HCT116 (cell line): ENCODE measurements around the gene SLC26A2. TPM values are rescaled to one million over a fixed set of nuclear protein-coding genes. Genes with fewer than 3 reads are reported as not detected.

Source experiments
- ATAC-seq: fragments of 200-7000 bp; cut with Tn5 transposase; 2 replicates; pipeline ENCODE4 v1.9.1; 2020; ENCODE audit warnings: mild to moderate bottlenecking, moderate library complexity
- BruUV-seq: library from RNA; stranded (reverse); fragments of 400-500 nt; replicated peaks from 2 replicates; lab custom pipeline; 2021; lab: Mats Ljungman, UMichigan
- CTCF ChIA-PET: fragments of 300-600 bp; sonication (Branson Sonifier 250); formaldehyde crosslinking; loops from one replicate; lab custom pipeline; 2021; ENCODE audit warnings: antibody characterized with exemption; lab: Charles Lee
- POLR2A ChIA-PET: fragments of 300-600, 350-600 bp; sonication (Branson Sonifier 250); formaldehyde crosslinking; loops from one replicate; lab custom pipeline; 2021; ENCODE audit warnings: antibody characterized with exemption; lab: Charles Lee
- RAD21 ChIA-PET, 2 experiments: fragments of 300-600 bp; sonication (Branson Sonifier 250); formaldehyde crosslinking; loops; one replicate each; lab custom pipeline; 2023; ENCODE audit warnings: low total read pairs in 2 of 2; ENCODE audit not compliant: uncharacterized antibody in 2 of 2, unreplicated experiment in 2 of 2, low non-redundant PET in 1 of 2; lab: Charles Lee
- DNase-seq: peaks from one replicate; pipeline ENCODE4 v3.0.0-alpha.2; 2010; ENCODE audit warnings: low read depth, low spot score
- H2AFZ ChIP-seq: fragments of 200-600 bp; shearing (Covaris generic), sonication (generic); 2 replicates; pipeline ENCODE4 v1.6.1; 2017; ENCODE audit warnings: low read depth, mixed run types, mixed read lengths, antibody characterized with exemption, low read length; ENCODE audit not compliant: poor library complexity, severe bottlenecking
- H3K27ac ChIP-seq: 2 replicates; pipeline ENCODE4 v1.5.1; 2012; ENCODE audit warnings: low read depth, low read length
- H3K27me3 ChIP-seq: fragments of 200-600 bp; sonication (generic); 2 replicates; pipeline ENCODE4 v1.6.1; 2016; ENCODE audit warnings: mixed run types, low read length, mixed read lengths; ENCODE audit not compliant: insufficient read depth
- H3K36me3 ChIP-seq, 2 experiments: fragments of 200-500 bp in 1 of 2; fragments of 200-600 bp in 1 of 2; sonication (Bioruptor generic) in 1 of 2; sonication (generic) in 1 of 2; 2 replicates each; pipeline versions ENCODE4 v1.5.1 to v1.6.1; 2014 to 2016; ENCODE audit warnings: low read length in 2 of 2, inconsistent platforms in 1 of 2, mixed read lengths in 1 of 2, mixed run types in 1 of 2; ENCODE audit not compliant: insufficient read depth in 2 of 2, control insufficient read depth in 1 of 2
- H3K4me1 ChIP-seq, 2 experiments: fragments of 200-600 bp in 1 of 2; sonication (generic) in 1 of 2; 2 replicates each; pipeline versions ENCODE4 v1.5.1 to v1.6.1; 2012 to 2017; ENCODE audit warnings: low read length in 2 of 2, inconsistent platforms in 1 of 2, mild to moderate bottlenecking in 1 of 2, mixed read lengths in 1 of 2, mixed run types in 1 of 2, moderate library complexity in 1 of 2; ENCODE audit not compliant: insufficient read depth in 2 of 2, control insufficient read depth in 1 of 2
- H3K4me2 ChIP-seq: fragments of 200-600 bp; sonication (generic); 2 replicates; pipeline ENCODE4 v1.6.1; 2017; ENCODE audit warnings: mixed run types, low read length, mixed read lengths
- H3K4me3 ChIP-seq, 2 experiments: fragments of 200-600 bp in 1 of 2; sonication (generic) in 1 of 2; replicated peaks in 1 of 2; 2 replicates each; pipeline ENCODE4 v1.5.1; 2011 to 2016; ENCODE audit warnings: low read length in 2 of 2, control low read depth in 1 of 2, low read depth in 1 of 2, mild to moderate bottlenecking in 1 of 2, mixed read lengths in 1 of 2, mixed run types in 1 of 2
- H3K79me2 ChIP-seq: fragments of 200-600 bp; sonication (generic); 2 replicates; pipeline ENCODE4 v1.6.1; 2017; ENCODE audit warnings: mild to moderate bottlenecking, mixed run types, low read length, moderate library complexity, mixed read lengths; ENCODE audit not compliant: insufficient read depth
- H3K9ac ChIP-seq: fragments of 200-600 bp; sonication (generic); 2 replicates; pipeline ENCODE4 v1.6.1; 2016; ENCODE audit warnings: low read length, mixed read lengths
- H3K9me2 ChIP-seq: fragments of 200-600 bp; sonication (generic), shearing (Covaris generic); 2 replicates; pipeline ENCODE4 v1.6.1; 2017; ENCODE audit warnings: mixed run types, mild to moderate bottlenecking, moderate library complexity; ENCODE audit not compliant: insufficient read depth
- H3K9me3 ChIP-seq, 2 experiments: fragments of 200-500 bp in 1 of 2; fragments of 200-600 bp in 1 of 2; sonication (Bioruptor generic) in 1 of 2; sonication (generic) in 1 of 2; 2 replicates each; pipeline ENCODE4 v1.6.1; 2014 to 2017; ENCODE audit warnings: low read length in 2 of 2, mixed read lengths in 2 of 2, inconsistent platforms in 1 of 2, low read depth in 1 of 2, mild to moderate bottlenecking in 1 of 2, mixed run types in 1 of 2, moderate library complexity in 1 of 2; ENCODE audit not compliant: control insufficient read depth in 1 of 2, insufficient read depth in 1 of 2
- H4K20me1 ChIP-seq: fragments of 200-600 bp; sonication (generic), shearing (Covaris generic); 2 replicates; pipeline ENCODE4 v1.6.1; 2017; ENCODE audit warnings: mixed run types, mild to moderate bottlenecking, moderate library complexity; ENCODE audit not compliant: insufficient read depth
- CEBPB ChIP-seq: IDR thresholded peaks from 2 replicates; pipeline ENCODE4 v1.6.1; 2012; ENCODE audit warnings: low read depth
- EGR1 ChIP-seq: IDR thresholded peaks from 2 replicates; pipeline ENCODE4 v1.6.1; 2012; ENCODE audit warnings: low read depth
- ELF1 ChIP-seq: IDR thresholded peaks from 2 replicates; pipeline ENCODE4 v1.6.1; 2012; ENCODE audit warnings: low read depth, borderline replicate concordance
- EZH2 ChIP-seq: fragments of 200-600 bp; sonication (generic); IDR thresholded peaks from 2 replicates; pipeline ENCODE4 v1.6.1; 2017; ENCODE audit warnings: antibody characterized with exemption, mixed run types
- EZH2phosphoT487 ChIP-seq: fragments of 200-600 bp; IDR thresholded peaks from 2 replicates; pipeline ENCODE4 v1.6.1; 2018; ENCODE audit warnings: antibody characterized with exemption, borderline replicate concordance
- FOSL1 ChIP-seq: IDR thresholded peaks from 2 replicates; pipeline ENCODE4 v1.6.1; 2012; ENCODE audit warnings: low read depth
- POLR2A ChIP-seq: IDR thresholded peaks from 2 replicates; pipeline ENCODE4 v1.7.0; 2011; ENCODE audit warnings: borderline replicate concordance; ENCODE audit not compliant: insufficient read depth, insufficient read length; ENCODE audit errors: extremely low read depth
- POLR2AphosphoS5 ChIP-seq: IDR thresholded peaks from 2 replicates; pipeline ENCODE4 v1.6.1; 2011; ENCODE audit warnings: mild to moderate bottlenecking, low read depth, low read length, moderate library complexity
- SIN3A ChIP-seq: IDR thresholded peaks from 2 replicates; pipeline ENCODE4 v1.6.1; 2012; ENCODE audit warnings: low read depth
- YY1 ChIP-seq: IDR thresholded peaks from 2 replicates; pipeline ENCODE4 v1.6.1; 2011; ENCODE audit warnings: low read length, low read depth, moderate library complexity, mild to moderate bottlenecking; ENCODE audit not compliant: insufficient replicate concordance; ENCODE audit errors: extremely low read depth
- ZFX ChIP-seq: fragments of 450-650 bp; IDR thresholded peaks from 2 replicates; pipeline ENCODE4 v1.6.1; 2017
- ZNF274 ChIP-seq: fragments of 200-500 bp; sonication (Bioruptor generic); IDR thresholded peaks from 2 replicates; pipeline ENCODE4 v1.6.1; 2014; ENCODE audit warnings: mild to moderate bottlenecking, low read depth, low read length, inconsistent platforms
- intact Hi-C: fragments of 100-400 bp; cut with micrococcal nuclease; formaldehyde crosslinking; loops from 2 replicates; pipeline ENCODE4 v1.10.0; 2022
- total RNA-seq: library from RNA; stranded (reverse); gene quantifications from one replicate; pipeline ENCODE4 v1.2.1, GENCODE V29; 2021; ENCODE audit not compliant: unreplicated experiment
- TF ChIP-seq, protein P1 (sequence below), 3 experiments: fragments of 200-600 bp in 1 of 3; sonication (generic) in 1 of 3; IDR thresholded peaks in 2 of 3; conservative IDR thresholded peaks in 1 of 3; 2 replicates each; pipeline ENCODE4 v1.5.1; 2012 to 2017; ENCODE audit warnings: low read depth in 2 of 3, low read length in 2 of 3, antibody characterized with exemption in 1 of 3, borderline replicate concordance in 1 of 3, control low read depth in 1 of 3, mild to moderate bottlenecking in 1 of 3, mixed read lengths in 1 of 3, mixed run types in 1 of 3, moderate library complexity in 1 of 3; ENCODE audit not compliant: insufficient read depth in 1 of 3
- TF ChIP-seq, protein P2 (sequence below): IDR thresholded peaks from 2 replicates; pipeline ENCODE4 v1.6.1; 2012
- TF ChIP-seq, protein P3 (sequence below): IDR thresholded peaks from 2 replicates; pipeline ENCODE4 v1.6.1; 2012
- TF ChIP-seq, protein P4 (sequence below): IDR thresholded peaks from 2 replicates; pipeline ENCODE4 v1.6.1; 2012; ENCODE audit warnings: low read depth

Gene SLC26A2
- total RNA-seq, 1 experiment from 2014 or later: 7.8 TPM

DNA sequence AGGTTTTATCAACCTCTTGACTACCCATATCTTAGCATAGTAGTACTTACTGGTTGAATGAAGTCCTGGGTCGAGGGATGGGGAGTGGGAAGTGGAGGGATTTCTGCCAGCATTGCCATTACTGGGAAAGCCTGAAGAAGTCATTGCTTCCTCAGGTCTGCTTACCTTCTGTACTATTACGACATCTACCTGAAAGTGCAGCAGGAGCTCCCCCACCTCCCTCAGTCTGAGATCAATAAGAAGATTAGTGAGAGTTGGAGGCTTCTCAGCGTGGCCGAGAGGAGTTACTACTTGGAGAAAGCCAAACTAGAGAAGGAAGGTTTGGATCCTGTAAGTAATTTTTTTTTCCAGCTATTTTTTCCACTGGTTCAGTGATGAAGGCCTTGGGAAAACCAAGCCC is 45.8 kb downstream of the SLC26A2 start (continued):
- TF ChIP-seq POLR2A (no peak), ZNF274 (no peak), SIN3A (no peak), EZH2phosphoT487 (no peak), YY1 (no peak), EGR1 (no peak), POLR2AphosphoS5 (no peak)
- TF ChIP-seq, protein P1, sequence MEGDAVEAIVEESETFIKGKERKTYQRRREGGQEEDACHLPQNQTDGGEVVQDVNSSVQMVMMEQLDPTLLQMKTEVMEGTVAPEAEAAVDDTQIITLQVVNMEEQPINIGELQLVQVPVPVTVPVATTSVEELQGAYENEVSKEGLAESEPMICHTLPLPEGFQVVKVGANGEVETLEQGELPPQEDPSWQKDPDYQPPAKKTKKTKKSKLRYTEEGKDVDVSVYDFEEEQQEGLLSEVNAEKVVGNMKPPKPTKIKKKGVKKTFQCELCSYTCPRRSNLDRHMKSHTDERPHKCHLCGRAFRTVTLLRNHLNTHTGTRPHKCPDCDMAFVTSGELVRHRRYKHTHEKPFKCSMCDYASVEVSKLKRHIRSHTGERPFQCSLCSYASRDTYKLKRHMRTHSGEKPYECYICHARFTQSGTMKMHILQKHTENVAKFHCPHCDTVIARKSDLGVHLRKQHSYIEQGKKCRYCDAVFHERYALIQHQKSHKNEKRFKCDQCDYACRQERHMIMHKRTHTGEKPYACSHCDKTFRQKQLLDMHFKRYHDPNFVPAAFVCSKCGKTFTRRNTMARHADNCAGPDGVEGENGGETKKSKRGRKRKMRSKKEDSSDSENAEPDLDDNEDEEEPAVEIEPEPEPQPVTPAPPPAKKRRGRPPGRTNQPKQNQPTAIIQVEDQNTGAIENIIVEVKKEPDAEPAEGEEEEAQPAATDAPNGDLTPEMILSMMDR (IDR thresholded peaks at IDR 0.05 in 2 of 3, conservative IDR thresholded peaks at IDR 0.05 in 1 of 3; ENCODE audit: borderline replicate concordance in 1 of 3, insufficient read depth in 1 of 3, low read depth in 2 of 3, low read length in 2 of 3): no peak
- TF ChIP-seq, protein P2, sequence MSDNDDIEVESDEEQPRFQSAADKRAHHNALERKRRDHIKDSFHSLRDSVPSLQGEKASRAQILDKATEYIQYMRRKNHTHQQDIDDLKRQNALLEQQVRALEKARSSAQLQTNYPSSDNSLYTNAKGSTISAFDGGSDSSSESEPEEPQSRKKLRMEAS: no peak
- TF ChIP-seq, protein P3, sequence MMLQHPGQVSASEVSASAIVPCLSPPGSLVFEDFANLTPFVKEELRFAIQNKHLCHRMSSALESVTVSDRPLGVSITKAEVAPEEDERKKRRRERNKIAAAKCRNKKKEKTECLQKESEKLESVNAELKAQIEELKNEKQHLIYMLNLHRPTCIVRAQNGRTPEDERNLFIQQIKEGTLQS: no peak

DNA sequence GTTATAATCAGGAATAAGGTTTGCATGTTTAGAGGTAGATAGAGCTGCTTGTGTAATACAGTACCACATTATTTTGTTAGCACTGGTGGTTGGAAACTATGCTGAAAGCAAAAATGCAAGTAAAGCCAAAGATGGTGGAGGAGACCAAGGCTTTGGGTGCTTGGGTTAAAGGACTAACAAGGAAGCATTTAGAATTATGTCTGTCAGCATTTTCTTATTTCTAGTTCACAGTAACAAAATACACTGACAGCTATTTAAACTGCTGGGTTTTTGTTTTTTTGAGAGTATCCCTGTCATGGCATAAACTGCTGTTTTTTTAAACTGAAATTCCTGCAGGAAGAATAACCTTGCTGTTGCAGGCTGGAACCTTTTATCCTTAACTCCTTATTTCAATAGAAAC is 46.5 kb downstream of the SLC26A2 start:
- intact Hi-C loops: loop anchor here (10.0 kb wide), 2 partner anchors 208 to 348 kb away; partner anchors contain the start of gene TCOF1
- Histone ChIP-seq H3K27me3 (no peaks in the 10 kb centered on the region), H2AFZ (no peak overlapping the region), H3K79me2 (peaks cover 94% of the 10 kb centered on the region), H3K4me1 (peaks cover 5 to 8% of the 10 kb centered on the region in 2 experiments; a peak in 3 of 4 replicates), H3K9me3 (no peaks in the 10 kb centered on the region), H3K9me2 (no peaks in the 10 kb centered on the region), H3K9ac (no peak overlapping the region), H3K36me3 (peaks cover 39 to 53% of the 10 kb centered on the region in 2 experiments), H3K4me2 (no peak overlapping the region), H4K20me1 (no peaks in the 10 kb centered on the region), H3K4me3 (no peak overlapping the region), H3K27ac (no peak overlapping the region)
- no TSS peak for BruUV-seq
- ChIA-PET CTCF (interaction anchor here (1.8 kb wide), 1 partner anchor 11 kb away, joined by 3 read pairs; no protein-coding TSS in a partner anchor), RAD21 (no interaction called here), POLR2A (no interaction called here)
- ATAC-seq (no peak), DNase-seq (no peak)
- TF ChIP-seq, protein P2: no peak
- TF ChIP-seq FOSL1: no peak
- TF ChIP-seq, protein P4, sequence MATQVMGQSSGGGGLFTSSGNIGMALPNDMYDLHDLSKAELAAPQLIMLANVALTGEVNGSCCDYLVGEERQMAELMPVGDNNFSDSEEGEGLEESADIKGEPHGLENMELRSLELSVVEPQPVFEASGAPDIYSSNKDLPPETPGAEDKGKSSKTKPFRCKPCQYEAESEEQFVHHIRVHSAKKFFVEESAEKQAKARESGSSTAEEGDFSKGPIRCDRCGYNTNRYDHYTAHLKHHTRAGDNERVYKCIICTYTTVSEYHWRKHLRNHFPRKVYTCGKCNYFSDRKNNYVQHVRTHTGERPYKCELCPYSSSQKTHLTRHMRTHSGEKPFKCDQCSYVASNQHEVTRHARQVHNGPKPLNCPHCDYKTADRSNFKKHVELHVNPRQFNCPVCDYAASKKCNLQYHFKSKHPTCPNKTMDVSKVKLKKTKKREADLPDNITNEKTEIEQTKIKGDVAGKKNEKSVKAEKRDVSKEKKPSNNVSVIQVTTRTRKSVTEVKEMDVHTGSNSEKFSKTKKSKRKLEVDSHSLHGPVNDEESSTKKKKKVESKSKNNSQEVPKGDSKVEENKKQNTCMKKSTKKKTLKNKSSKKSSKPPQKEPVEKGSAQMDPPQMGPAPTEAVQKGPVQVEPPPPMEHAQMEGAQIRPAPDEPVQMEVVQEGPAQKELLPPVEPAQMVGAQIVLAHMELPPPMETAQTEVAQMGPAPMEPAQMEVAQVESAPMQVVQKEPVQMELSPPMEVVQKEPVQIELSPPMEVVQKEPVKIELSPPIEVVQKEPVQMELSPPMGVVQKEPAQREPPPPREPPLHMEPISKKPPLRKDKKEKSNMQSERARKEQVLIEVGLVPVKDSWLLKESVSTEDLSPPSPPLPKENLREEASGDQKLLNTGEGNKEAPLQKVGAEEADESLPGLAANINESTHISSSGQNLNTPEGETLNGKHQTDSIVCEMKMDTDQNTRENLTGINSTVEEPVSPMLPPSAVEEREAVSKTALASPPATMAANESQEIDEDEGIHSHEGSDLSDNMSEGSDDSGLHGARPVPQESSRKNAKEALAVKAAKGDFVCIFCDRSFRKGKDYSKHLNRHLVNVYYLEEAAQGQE: no peak
- no peak for TF ChIP-seq YY1
- no peak for TF ChIP-seq CEBPB
- TF ChIP-seq EZH2: no peak
- TF ChIP-seq ZFX: no peak
- no peak for TF ChIP-seq ELF1
- TF ChIP-seq, protein P1 (IDR thresholded peaks at IDR 0.05 in 2 of 3, conservative IDR thresholded peaks at IDR 0.05 in 1 of 3; ENCODE audit: borderline replicate concordance in 1 of 3, insufficient read depth in 1 of 3, low read depth in 2 of 3, low read length in 2 of 3): no peak
- TF ChIP-seq EZH2phosphoT487: no peak
